ENCODE measurements around the gene ARHGAP32.

Gene ARHGAP32

DNA sequence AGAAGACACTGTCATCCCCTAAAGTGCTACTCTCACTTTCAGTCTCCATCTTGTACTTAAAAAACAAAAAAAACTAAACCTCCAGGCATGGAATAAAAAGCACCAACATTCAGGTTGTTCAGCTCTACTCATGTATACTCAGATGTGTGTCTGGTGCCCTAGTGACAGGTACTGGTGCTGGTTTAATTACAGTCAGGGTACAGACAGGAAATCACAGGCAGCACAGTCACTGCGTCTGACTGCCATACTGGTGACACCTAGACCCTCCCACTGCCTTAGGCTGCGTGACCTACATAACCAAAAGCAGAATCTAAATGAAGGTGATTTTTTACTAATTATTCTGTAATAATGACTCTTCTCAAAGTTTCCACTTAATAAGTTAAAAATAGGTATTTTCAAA is at the start of gene ARHGAP32:
TSS of gene ARHGAP32 (minus strand) at position 176 of the 400 bp plus-strand sequence. CDS start at position 49, 127 bp downstream.
- no peak for DNase-seq (ENCODE audit: low read depth)

DNA sequence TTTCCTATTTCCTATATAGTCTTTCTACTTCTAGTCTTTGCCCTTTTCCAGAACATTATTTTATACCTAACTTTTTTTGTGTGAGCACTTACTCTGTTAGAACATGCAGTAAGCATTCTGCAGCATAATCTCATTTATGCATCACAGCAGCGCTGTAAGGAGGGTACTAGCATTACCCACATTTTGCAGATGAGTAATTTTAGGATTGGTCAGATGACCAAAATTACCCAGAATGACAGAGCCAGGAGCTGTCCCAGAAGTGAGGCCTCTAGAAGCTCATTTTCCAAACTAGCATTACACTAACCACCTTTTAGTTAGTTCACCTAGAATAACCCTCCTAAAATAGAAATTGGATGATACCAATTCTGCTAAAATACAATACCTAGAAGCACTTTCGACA is 47.1 kb upstream of the ARHGAP32 start:
- no peak for DNase-seq (ENCODE audit: low read depth)

DNA sequence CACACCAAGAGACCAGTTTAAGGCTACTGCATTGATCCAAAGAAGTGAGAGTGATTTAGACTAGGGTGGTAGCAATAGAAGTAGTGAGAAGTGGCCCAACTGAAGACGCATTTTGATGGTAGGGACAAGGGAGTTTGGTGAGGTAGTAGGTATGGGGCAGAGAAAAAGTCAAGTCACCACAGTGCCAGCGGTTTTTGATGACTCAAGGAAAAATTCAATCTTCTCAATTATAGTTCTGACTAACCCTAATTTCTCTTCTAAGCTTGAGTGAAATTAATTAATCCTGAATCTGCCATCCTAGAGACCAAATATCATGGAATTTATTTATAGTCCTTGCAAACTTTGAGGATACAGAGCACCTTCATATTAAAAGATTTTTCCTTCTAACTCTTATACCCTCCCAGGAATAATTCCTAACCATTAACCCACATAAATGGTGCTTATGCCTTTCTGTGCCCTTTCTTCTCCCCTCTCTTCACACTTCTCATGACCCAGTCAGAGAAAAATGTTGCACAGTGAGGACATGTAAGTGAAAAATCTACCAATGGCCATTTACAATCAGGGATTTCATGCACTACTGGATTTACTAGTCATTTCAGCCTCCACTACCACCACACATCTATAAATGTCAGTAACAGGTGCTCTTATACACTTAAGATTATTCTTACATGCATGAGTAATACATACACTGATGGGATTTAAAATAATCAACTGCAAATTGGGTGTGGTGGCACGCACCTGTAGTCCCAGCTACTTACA is 45.9 kb upstream of the ARHGAP32 start:
- DNase-seq (ENCODE audit: low read depth) = no peak

DNA sequence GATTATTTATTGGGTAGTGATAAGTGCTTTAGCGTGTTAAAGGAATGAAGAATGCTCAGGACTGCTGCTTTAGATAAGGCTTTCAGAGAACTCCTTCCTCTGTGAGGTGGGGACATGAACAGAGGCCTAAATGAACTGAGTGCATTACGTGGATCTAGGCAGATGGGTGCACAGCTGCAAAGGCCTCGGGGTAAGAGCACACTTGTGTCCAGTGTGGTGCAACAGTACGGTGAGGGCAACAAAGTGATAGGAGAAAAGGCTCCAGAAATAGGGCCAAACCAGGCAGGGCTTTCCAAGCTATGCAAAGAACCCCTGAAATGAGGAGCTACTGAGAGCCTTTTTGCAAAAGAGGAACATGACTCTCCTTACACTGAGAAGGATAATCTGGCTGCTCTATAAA is 45.3 kb upstream of the ARHGAP32 start:
- no peak for DNase-seq (ENCODE audit: low read depth)

DNA sequence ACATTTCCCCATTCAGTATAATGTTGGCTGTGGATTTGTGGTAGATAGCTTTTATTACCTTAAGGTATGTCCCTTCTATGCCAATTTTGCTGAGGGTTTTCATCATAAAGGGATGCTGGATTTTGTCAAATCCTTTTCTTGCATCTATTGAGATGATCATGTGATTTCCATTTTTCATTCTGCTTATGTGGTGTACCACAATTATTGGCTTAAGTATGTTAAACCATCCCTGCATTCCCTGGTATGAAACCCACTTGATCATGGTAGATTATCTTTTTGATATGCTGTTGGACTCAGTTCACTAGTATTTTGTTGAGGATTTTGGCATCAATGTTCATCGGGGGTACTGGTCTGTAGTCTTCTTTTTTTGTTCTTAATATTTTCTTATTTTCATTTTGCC is 44.7 kb upstream of the ARHGAP32 start:
- no peak for DNase-seq (ENCODE audit: low read depth)

DNA sequence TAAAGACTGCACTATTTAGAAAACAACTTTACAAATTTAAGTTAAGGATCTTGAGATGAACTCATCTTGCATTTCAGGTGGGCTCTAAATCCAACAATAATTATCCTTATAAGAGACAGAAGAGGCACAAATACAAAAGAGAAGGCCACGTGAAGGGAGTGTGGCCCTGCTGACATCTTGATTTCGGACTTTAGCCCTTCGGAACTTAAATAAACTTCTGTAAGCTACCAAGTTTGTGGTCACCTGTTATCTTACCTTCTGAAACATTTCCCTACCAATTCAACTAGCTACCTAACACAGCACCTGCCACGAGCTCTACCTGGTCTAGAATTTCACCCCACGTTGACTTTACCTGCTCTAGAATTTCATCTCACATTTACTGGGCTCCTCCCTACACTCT is 42.9 kb upstream of the ARHGAP32 start:
- DNase-seq (ENCODE audit: low read depth) = no peak

DNA sequence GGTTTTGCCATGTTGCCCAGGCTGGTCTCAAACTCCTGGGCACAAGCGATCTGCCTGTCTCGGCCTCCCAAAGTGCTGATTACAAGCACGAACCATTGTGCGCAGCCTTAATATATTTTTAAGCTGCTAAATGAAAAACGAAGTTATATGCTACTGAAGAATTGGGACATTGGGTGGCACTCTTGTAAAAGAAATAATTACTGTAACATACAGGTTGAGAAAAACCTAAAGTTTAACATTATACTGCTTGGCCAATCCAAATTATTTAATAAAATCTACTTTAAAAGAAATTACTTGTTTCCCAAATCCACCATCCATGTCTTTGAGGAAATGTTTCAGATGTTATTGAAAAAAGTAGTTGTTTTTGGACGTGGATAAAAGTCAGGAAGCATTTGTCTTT is 37.9 kb upstream of the ARHGAP32 start:
- no peak for DNase-seq (ENCODE audit: low read depth)

DNA sequence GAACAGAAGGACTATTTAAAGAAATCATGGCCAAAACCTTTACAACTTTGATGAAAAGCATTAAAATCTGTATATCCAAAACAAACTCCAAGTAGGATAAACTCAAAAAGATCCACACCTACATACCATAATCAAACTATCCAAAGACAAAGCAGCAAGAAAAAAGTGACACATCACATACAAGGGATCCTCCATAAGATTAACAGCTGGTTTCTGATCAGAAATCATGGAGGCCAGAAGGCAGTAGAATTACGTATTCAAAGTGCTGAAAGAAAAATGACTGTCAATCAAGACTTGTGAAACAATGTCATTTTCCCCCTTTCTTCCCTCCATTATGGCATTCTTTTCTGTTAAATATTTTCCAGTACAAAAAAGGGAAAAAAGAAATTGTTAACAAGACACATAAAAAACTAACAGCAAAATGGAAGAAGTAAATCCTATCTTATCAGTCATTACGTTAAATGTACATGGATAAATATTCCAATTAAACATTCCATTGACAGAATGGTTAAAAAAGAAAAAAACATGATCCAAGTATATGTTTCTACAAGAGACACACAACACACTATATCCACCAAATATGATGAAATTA is 34.2 kb upstream of the ARHGAP32 start:
- DNase-seq (ENCODE audit: low read depth) = no peak

DNA sequence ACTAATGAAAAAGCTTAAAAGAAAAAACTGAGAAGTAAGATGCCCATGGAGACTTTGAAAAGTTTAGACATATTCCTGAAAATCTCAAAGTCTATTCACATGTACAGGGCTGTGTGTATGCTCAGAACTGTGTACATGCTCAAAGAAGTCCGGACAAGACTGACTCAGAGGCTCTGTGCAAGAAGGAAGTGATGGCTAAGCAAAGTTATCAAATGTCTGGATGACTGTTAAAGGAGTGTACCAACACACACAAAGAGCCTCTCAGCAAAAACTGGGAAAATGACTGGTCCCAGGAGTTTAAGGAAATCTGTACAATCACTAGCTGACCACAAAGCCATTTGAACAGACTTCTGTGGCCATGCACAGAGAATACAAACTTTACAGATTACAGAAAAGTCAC is 33.1 kb upstream of the ARHGAP32 start:
- peak; percentile 28 for DNase-seq (ENCODE audit: low read depth)

DNA sequence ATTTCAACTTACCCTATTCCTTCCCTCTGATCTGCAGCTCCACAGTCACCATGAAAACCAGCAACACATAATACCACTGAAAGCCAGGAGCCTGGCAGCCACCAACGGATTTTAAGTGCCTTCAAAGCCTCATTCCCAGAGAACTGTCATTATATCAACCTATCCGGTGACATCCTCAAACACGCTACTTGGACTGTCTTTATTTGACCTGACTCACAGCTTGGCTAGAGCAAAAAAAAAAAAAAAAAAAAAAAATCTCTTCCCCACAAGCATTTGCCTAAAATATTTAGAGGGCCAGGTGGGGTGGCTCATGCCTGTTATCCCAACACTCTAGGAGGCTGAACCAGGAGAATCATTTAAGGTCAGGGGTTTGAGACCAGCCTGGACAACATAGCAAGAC is 32.4 kb upstream of the ARHGAP32 start:
- DNase-seq (ENCODE audit: low read depth) = no peak

DNA sequence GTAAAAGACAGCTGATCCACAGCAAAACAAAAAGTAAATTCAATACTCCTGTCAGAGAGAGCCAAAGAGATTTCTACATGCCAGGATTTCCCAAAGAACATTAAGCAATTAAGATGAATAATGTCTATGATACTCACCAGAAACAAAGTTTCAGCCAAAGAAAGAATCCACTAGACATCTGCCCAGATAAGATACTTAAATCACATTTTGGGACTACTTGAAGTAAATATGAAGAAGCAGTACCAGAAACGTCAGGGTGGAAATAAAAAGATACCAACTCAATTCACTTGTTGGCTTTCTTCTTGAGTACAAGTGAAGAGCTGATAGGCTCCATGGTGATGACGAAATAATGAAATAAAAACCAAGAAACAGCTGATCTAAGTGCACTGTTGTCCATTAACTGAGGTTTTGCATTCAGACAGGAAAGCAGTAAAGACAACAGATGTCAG is 31.6 kb upstream of the ARHGAP32 start:
- DNase-seq (ENCODE audit: low read depth) = peak; percentile 14

DNA sequence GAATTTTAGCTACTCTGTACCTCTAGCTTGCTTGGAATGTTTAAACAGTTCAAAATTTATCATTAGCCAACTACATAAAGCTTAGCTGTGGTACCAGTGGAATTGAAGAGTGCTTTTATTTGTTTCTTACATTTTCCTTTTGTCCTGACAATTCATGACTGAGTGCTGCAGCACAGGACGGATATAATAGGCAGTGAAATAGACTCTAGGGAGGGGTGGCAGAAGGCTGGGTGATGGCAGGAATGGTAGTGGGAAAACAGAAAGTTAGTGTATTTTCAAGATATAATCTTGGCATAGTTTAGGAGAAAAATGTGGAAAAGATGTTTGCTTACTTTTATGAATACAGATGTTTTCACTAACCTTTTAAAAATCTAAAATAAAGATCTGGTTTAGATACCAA is 31.1 kb upstream of the ARHGAP32 start:
- no peak for DNase-seq (ENCODE audit: low read depth)

DNA sequence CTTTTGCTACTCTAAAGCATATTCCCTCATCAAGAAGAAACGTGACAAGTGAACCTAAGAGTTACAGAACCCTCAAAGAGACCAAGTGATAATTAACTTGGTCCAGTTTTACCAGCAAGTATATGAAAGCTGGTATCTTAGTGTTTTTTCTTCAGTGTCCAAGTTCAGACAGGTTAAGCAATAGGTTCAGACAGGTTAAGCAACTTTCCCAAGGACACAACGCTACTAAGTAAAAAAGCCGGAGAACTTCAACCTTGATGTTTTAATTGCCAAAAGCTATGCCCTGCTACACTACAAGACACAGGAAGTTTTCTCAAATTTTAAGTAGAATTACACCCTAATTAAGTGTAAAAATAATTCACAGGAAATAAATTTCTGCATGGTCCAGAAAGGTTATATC is 30.0 kb upstream of the ARHGAP32 start:
- DNase-seq (ENCODE audit: low read depth) = no peak

DNA sequence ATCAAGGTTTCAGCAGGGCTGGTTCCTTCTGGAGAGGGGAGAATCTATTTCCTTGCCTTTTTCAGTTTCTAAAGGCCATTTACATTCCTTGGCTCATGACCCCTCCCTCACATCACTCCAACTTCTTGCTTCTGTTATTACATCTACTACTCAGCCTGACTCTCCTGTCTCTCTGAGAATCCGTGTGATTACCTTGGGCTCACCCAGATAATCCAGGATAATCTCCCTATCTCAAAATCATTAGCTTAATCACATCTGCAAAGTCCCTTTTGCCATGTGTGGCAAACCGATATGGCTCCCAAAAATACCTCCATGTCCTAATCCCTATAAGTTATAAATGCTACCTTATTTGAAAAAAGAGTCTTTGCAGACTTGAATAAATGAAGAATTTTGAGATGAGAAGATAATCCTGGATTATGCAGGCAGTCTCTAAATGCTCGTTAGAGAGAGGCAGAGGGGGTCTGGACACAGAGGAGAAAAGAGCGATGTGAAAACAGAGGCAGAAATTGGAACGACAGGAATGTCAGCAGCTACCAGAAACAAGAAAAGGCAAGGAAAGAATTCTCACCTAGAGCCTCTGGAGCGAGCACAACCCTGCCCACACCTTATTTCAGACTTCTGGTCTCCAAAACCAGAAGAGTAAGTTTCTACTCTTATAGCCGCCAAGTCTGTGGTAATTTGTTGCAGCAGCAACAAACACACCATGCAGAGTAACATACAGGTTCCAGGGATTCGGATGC is 23.6 kb upstream of the ARHGAP32 start:
- DNase-seq (ENCODE audit: low read depth) = no peak

DNA sequence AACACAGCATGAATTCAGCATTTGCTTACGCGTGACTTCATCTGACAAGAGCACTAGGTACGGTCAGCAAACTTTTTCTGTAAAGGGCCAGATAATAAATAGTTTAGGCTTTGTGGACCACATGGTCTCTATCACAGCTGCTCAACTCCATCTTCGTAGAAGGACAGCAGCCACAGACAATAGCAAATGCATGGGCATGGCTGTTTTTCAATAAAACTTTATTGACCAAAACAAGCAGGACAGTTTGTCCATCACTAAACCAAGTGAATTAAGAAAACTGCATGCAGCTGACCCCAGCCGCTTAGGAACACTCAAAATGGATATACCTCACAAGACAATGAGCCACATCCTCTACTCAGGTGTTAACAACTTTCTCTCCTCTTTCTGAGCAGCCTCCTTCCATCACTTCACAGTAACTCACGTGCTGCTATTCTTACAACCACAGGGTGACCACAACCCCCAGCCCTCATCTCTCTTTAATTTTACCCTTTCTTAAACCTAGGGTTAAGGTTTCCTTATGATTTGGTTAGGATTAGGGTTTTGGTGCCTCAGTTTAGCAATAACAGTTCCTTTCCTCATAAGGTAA is 22.7 kb upstream of the ARHGAP32 start:
- no peak for DNase-seq (ENCODE audit: low read depth)

DNA sequence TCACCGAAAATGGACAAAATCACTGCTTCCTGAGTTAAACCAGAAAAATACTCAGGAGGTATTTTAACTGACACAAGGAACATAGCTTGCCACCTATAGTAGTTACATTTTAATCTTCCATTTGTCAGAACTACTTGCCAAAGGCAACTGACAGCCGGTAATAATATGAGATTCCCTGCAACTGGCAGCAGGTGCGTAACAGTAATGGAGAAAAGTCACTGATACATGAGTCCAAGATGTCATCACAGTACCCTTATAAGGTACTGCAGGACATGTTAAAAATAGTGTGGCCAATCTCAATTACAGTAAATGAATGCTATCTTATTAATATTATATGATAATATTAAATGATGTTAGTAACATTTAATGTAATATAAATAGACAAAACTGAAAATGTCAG is 21.1 kb upstream of the ARHGAP32 start:
- DNase-seq (ENCODE audit: low read depth) = no peak

DNA sequence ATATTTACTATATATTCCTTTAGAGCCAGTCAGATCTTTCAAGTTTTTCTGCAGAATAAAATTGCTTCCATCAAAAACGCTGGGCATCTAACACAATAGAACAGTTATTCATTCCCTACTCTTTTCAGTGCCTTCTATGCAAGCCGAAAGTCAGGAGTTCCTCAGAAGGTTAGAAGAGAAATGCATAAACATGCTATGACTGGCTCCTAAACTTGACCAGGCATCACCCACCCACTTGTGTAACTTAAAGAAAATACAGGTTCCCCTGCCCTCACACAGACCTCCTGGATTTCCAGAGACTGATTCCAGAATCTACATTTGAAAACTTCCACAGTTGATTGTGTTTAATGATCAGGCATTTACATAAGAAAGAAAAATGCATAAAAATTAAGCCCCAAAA is 19.3 kb upstream of the ARHGAP32 start:
- no peak for DNase-seq (ENCODE audit: low read depth)

DNA sequence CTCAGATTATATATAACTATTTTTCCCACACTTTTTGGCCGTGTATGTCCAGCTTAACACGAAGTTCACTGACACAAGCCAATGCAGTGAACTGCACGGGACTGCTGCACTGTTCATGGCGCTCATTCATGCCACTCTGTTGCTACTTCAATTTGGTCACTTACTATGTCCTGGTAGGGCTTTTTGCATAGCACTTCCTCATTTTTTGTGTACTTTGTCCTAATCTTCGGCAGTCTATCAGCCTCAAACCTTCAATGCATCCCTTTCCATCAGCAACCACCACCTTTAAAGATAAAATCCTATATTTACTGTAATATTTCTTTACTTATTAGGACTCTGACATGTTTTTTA is 18.7 kb upstream of the ARHGAP32 start:
- no peak for DNase-seq (ENCODE audit: low read depth)

DNA sequence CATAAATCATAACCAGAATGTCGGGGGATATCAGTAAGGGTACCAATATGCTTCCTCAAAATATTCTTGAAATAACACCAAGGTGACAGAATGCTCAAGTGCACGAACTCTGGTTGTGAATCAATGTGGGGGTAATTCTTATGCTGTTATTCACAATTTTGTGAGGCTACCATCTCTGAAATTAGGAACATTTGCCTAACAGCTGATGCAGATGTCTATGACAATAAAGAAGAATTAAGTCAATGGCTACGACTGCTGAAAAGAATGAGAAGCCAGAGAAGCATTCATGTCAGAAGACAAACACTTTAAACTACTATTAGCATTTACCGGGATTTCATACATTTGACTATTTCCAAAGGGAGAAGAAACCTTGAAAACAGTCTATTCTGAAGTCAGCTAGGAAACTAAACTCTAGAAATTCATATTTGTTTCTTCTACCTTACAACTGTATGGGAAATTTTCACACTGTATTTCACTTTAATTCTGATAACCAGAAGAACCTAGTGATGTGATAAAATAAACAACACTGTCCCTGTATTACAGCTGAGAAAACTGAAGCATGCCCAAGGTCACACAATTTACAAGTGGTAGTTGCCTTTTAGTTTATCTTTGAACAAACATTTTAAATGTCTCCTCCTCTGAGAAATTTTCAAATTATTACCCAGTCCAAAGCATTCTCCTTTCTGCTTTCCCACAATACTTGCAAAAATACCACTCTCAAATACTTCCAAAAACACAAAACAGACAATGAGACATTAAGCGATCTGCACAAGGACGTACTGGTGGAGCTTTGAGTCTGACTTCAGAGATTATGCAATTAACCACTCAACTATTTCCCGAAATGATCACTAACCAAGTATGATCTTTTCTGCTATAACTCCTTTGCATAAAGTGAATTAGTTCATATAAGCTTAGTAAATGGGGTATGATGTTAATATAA is 18.0 kb upstream of the ARHGAP32 start:
- no peak for DNase-seq (ENCODE audit: low read depth)

DNA sequence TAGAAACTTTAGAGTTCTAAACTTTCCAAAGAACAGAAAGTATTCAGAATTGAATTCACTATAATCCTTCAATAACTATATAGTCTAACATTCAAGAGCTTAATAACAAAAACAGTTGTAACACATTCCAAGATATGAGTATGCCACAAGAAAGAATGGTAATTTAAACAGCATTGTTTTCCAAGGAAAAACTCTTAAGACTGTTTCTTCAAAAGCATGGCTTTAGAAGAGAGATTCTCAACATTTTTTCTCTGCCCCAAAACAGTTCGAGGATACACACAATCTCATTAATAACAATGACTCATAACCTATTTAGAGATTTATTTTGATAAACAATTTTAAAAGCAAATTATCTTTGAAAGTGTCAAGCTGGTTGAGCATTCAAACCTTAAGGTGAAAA is 16.7 kb upstream of the ARHGAP32 start:
- no peak for DNase-seq (ENCODE audit: low read depth)

DNA sequence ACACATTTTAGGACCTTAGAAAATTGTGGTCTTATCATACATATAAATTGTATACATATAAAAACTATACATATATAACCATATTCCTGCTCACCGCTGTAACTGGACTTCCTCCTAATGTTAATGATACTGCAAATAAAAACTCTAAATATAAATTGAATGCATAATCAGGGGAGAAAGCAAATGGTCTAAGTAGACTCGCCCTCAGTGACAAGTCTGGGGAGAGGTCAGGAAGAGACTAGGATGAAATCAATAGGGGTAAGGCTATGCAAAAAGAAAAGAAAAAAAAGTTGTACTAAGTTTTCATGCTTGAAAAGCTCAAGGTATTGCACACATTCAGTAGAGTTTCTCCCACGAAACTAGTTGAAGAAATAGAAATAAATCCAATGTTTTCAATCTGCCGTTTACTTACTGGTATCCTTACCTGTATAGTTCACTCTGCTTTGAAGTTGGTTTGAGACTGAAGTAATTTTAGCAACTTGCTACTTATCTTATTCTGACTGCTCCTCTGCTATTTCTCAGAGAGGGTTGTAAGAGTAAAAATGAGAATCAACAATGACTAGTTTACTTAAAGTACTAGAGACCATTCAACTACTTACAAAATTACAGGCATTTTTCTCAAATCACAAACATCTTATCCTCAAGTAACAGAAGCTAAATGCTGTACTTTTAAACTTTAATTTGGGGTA is 12.2 kb upstream of the ARHGAP32 start:
- no peak for DNase-seq (ENCODE audit: low read depth)
